Omental fat pad (tissue), 4 donors: ENCODE measurements around the gene MYO19. TPM values are rescaled to one million over a fixed set of nuclear protein-coding genes. Genes with fewer than 3 reads are reported as not detected.

ENCODE experiments used
- ATAC-seq: fragments of 150-250 bp; one replicate; pipeline ENCODE4 v1.9.1; 2016; ENCODE audit warnings: mild to moderate bottlenecking, moderate library complexity; ENCODE audit not compliant: low FRiP score
- DNase-seq: peaks from one replicate; pipeline ENCODE4 v3.0.0-alpha.2; 2019; ENCODE audit warnings: low spot score
- total RNA-seq, 4 donors: library from RNA; depleted of rRNA; stranded (reverse); fragments of >200 nt; gene quantifications; one replicate each; pipeline ENCODE4 v1.1.0, GENCODE V29; 2016
- TF ChIP-seq, protein P1 (sequence below), 3 donors: fragments of 450-650 bp; IDR thresholded peaks; one replicate each; pipeline ENCODE4 v1.5.1; 2016 to 2017; ENCODE audit warnings: antibody characterized with exemption in 3 of 3, mild to moderate bottlenecking in 3 of 3, moderate library complexity in 2 of 3

The MYO19 gene
- total RNA-seq, 4 donors from 2014 or later, result 25.6 to 103 (median 39.6) TPM

DNA sequence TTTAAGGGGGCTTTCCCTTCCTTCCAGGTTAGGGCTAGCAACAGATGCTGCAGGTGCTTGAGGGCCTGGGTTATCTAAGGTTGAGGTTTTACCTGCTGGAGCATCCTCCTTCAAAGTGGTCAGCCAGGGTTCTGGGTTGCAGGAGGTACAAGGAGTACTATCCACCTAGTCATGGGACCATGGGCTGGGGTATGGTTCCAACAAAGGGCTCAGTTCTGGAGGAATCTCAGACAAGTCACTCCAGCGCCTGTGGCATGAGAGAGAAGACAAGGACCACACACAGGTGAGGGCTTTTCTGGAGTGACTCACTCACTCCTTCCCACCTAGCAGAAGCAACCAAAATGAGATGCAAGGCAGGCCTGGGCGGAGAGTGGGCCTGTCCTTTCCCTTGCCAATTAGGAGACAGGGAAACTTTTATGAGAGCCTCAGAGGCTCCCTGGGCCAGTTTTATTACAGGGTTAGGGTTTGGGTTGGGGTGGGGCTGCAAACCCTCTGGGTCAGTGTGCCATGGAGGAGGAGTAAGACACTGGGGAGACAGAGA is 2.2 kb downstream of the MYO19 start:
- DNase-seq (no peak), ATAC-seq (no peak)
- TF ChIP-seq, protein P1, sequence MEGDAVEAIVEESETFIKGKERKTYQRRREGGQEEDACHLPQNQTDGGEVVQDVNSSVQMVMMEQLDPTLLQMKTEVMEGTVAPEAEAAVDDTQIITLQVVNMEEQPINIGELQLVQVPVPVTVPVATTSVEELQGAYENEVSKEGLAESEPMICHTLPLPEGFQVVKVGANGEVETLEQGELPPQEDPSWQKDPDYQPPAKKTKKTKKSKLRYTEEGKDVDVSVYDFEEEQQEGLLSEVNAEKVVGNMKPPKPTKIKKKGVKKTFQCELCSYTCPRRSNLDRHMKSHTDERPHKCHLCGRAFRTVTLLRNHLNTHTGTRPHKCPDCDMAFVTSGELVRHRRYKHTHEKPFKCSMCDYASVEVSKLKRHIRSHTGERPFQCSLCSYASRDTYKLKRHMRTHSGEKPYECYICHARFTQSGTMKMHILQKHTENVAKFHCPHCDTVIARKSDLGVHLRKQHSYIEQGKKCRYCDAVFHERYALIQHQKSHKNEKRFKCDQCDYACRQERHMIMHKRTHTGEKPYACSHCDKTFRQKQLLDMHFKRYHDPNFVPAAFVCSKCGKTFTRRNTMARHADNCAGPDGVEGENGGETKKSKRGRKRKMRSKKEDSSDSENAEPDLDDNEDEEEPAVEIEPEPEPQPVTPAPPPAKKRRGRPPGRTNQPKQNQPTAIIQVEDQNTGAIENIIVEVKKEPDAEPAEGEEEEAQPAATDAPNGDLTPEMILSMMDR (IDR thresholded peaks at IDR 0.05), result no peak

DNA sequence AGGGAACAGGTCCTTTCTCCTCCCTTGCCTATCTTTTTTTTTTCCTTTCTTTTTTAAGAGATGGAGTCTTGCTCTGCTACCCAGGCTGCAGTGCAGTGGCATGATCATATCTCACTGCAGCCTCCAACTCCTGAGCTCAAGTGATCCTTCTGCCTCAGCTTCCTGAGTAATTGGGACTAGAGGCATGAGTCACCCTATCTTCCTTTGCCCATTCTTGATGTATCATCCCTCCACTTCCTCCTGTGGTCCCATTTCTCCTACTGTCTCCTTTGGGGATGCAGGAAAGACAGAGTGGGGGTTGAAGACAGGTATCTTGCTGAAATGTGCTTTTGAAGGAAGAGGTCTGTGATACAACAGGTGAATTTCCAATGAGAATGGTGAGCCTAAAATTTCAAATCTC is 5.5 kb downstream of the MYO19 start:
- TF ChIP-seq, protein P1 (IDR thresholded peaks at IDR 0.05), result no peak
- DNase-seq (no peak), ATAC-seq (no peak)

DNA sequence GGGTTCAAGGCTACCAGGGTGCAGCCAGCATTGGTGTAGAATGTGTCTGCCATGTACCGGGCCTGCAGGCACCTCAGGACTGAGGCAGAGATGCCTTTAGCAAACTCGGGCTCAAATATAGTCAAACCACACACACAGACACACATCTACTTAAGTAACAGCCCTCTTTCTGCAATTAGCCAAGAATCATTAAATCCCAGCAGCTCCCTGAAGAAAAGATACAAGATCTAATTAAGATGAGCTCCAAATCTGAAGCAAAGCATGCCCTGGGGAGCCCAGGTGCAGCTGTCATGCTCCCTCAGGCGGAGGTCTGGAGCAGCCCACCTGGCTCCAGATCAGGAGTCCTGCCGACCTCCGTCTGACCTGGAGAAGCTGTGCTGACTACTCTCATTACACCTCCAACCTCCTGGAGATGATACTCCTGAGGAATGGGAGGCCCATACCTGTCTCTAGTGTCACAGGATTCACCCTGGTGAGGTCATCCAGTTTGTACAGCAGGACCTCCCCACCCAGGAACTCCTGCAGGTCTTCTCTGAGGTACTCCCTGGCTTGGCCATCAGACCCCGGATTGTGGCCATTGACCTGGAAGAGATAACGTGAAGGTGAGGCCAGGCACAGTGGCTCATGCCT is 6.9 kb downstream of the MYO19 start:
- TF ChIP-seq, protein P1 (IDR thresholded peaks at IDR 0.05), result no peak
- no peak for ATAC-seq
- no peak for DNase-seq

DNA sequence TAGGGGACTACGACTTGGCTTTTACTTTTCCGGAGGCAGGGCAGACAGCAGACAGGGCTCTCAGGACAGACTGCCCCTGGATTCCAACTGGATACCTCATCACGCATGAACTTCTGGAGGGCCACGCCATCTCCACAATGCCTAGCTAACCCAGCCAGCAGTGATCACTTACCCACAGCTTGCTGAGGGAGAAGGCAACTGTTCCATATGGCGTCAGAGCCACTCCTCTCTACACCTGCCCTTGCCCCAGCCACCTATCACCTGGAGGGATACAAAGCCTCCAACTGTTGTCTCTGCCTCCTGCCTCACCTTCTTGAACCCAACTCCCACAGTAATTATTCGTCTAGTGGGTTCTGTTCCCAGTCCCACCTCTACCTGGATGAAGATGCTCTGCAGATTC is 8.8 kb downstream of the MYO19 start:
- TF ChIP-seq, protein P1 (IDR thresholded peaks at IDR 0.05), result no peak
- no peak for ATAC-seq
- no peak for DNase-seq

DNA sequence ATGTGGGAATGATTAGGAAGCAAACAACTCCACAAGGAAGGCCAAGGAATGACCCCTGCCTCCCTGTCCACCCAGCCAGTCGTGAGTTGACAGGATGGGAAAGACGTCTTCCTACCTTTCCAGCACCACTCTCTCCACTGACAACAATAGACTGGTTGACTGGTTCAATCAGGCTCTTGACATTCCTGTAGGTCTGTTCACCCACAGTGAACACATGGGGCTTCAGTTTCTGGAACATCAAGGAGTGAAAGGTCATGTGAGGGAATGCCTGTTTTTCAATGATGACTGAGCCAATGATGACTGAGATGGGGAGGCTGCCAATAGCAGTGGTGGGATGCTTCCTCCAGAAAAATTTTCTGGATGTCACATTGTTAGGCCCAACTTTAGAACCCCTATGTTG is 9.6 kb downstream of the MYO19 start:
- DNase-seq (no peak), ATAC-seq (peak; percentile 28)
- TF ChIP-seq, protein P1 (IDR thresholded peaks at IDR 0.05), result no peak

DNA sequence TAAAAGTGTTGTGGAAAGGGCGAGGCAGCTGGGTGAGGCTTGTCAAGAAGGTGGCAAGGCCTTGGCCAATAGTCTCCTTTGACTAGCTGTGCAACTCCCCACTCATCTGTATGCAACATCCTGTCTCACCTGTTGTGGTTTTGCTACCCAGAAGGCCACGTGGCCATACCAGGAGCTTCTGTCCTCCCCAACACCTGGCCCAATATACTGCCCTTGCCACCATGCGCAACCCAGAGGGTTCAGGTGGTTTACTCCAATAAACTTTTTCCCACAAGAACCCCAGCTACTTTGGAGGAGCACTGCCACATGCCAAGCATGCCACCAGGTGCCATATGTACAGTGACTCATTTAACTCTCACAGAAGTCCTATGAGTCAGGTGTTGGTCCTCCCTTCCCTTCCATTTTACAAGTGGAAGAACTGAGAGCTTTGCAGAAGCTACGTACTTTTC is 10.2 kb downstream of the MYO19 start:
- TF ChIP-seq, protein P1 (IDR thresholded peaks at IDR 0.05), result no peak
- no peak for ATAC-seq

DNA sequence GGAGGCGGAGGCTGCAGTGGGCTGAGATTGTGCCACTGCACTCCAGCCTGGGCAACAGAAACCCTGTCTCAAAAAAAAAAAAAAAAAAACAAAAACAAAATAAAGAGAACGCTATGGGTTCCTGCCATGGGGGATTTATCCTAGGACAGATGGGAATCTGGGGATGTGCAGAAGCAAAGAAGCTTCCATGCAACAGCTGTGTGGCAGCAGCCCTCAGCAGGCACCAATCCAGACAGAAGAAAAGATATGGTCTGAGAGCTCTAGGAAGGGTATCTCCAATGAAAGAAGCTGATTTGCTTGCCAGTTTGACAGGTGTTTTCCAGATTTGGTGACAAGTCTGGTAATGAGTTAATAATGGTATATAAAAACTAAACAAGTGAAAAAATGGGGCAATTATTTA is 11.6 kb downstream of the MYO19 start:
- DNase-seq, result no peak
- no peak for ATAC-seq
- TF ChIP-seq, protein P1 (IDR thresholded peaks at IDR 0.05), result no peak

More for the DNA sequence above, 10.2 kb downstream of the MYO19 start:
- DNase-seq, result no peak
